ENCODE data around the gene SPAG7. TPM values are rescaled to one million over a fixed set of nuclear protein-coding genes. Genes with fewer than 3 reads are reported as not detected.

Gene SPAG7
- polyA plus RNA-seq, 1 of the 3 experiments (the other 2 are of a cell fraction): 133 TPM

- no peak for DNase-seq
- H3K79me2 ChIP-seq (ENCODE audit: insufficient read depth): no peaks in the 10 kb centered on the region
- TF ChIP-seq ELF1 (IDR thresholded peaks at IDR 0.05): no peak
- TF ChIP-seq, protein P1, sequence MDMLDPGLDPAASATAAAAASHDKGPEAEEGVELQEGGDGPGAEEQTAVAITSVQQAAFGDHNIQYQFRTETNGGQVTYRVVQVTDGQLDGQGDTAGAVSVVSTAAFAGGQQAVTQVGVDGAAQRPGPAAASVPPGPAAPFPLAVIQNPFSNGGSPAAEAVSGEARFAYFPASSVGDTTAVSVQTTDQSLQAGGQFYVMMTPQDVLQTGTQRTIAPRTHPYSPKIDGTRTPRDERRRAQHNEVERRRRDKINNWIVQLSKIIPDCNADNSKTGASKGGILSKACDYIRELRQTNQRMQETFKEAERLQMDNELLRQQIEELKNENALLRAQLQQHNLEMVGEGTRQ (IDR thresholded peaks at IDR 0.05; ENCODE audit: borderline replicate concordance, low read depth, low read length): no peak
- no peak for TF ChIP-seq RAD21 (IDR thresholded peaks at IDR 0.05; ENCODE audit: low read length)
- TF ChIP-seq GABPA (IDR thresholded peaks at IDR 0.05; ENCODE audit: low read depth): no peak
- TF ChIP-seq RXRA (IDR thresholded peaks at IDR 0.05; ENCODE audit: borderline replicate concordance, low read depth): no peak
- TF ChIP-seq NFIC (IDR thresholded peaks at IDR 0.05; ENCODE audit: borderline replicate concordance): no peak
- TF ChIP-seq REST (IDR thresholded peaks at IDR 0.05; ENCODE audit: low read depth, low read length): no peak
- H3F3A ChIP-seq (replicated peaks; ENCODE audit: insufficient read depth): peaks cover 13% of the 10 kb centered on the region
- H4K20me1 ChIP-seq (ENCODE audit: insufficient read depth): no peaks in the 10 kb centered on the region
- H3K4me1 ChIP-seq (ENCODE audit: control insufficient read depth in 1 of 2, insufficient read depth in 2 of 2, low read depth in 1 of 2, low read length in 1 of 2): peaks cover 0 to 12% of the 10 kb centered on the region in 2 experiments; a peak in 3 of 4 replicates
- peaks cover 4 to 10% of the 10 kb centered on the region in 2 experiments for H3K36me3 ChIP-seq (replicated peaks in 1 of 2; ENCODE audit: control insufficient read depth in 1 of 2, insufficient read depth in 2 of 2, low read length in 1 of 2)
- H3K9ac ChIP-seq: no peak overlapping the region
- ChIA-PET POLR2A (no interaction called here), CTCF (no interaction called here)
- H3K4me3 ChIP-seq (ENCODE audit: low read depth in 2 of 2, low read length in 1 of 2): no peak overlapping the region
- no peak overlapping the region for H3K4me2 ChIP-seq
- no peak overlapping the region for H3K27ac ChIP-seq (ENCODE audit: low read depth in 2 of 2, low read length in 1 of 2)
- 66% methylated on average over 3 of the region's 3 CpGs for WGBS (ENCODE audit: low lambda C conversion rate)
- H3K9me3 ChIP-seq: no peaks in the 10 kb centered on the region
- H3K27me3 ChIP-seq (ENCODE audit: insufficient read depth): no peaks in the 10 kb centered on the region
- H2AFZ ChIP-seq (ENCODE audit: low read depth): no peak overlapping the region
- no peaks in the 10 kb centered on the region for H3K9me2 ChIP-seq
Measured at GRCh38 chr17:4958102-4958501, 9.5 kb downstream of the SPAG7 start.

DNA sequence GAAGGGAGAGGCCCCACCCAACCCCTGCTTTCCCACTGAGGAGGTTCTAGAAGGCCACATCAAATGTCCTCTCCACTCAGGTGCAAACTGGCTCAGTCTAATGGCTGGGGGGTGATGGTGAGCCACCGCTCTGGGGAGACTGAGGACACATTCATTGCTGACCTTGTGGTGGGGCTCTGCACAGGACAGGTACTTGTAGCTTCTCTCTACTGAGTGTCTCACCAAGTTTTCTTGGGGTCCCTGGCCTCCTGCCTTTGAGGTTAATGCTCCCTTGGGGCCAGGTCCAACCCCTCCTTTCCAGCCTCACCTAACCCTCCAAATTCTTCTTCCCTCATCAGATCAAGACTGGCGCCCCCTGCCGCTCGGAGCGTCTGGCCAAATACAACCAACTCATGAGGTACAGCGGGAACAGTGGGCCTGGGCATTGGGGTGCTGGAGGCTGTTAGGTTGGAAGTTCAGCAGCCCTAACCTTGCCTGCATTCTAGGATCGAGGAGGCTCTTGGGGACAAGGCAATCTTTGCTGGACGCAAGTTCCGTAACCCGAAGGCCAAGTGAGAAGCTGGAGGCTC lies 11.0 kb downstream of the SPAG7 start:
- Histone ChIP-seq H3K4me1 (ENCODE audit: control insufficient read depth in 1 of 2, insufficient read depth in 2 of 2, low read depth in 1 of 2, low read length in 1 of 2) (peaks cover 8 to 16% of the 10 kb centered on the region in 2 experiments; a peak in 3 of 4 replicates), H4K20me1 (ENCODE audit: insufficient read depth) (no peaks in the 10 kb centered on the region), H3K27ac (ENCODE audit: low read depth in 2 of 2, low read length in 1 of 2) (no peak overlapping the region), H3K9me2 (no peaks in the 10 kb centered on the region), H3K4me2 (no peak overlapping the region), H3K9ac (no peak overlapping the region), H3K27me3 (ENCODE audit: insufficient read depth) (no peaks in the 10 kb centered on the region), H3K36me3 (replicated peaks in 1 of 2; ENCODE audit: control insufficient read depth in 1 of 2, insufficient read depth in 2 of 2, low read length in 1 of 2) (peaks cover 4% of the 10 kb centered on the region in 2 experiments), H3K79me2 (ENCODE audit: insufficient read depth) (peaks cover 12% of the 10 kb centered on the region), H2AFZ (ENCODE audit: low read depth) (no peak overlapping the region), H3K4me3 (ENCODE audit: low read depth in 2 of 2, low read length in 1 of 2) (no peak overlapping the region), H3K9me3 (no peaks in the 10 kb centered on the region), H3F3A (replicated peaks; ENCODE audit: insufficient read depth) (peaks cover 15% of the 10 kb centered on the region)
- no peak for TF ChIP-seq EZH2phosphoT487 (IDR thresholded peaks at IDR 0.05; ENCODE audit: borderline replicate concordance, low read depth)
- TF ChIP-seq FOXJ3 (CRISPR knock-in tag; IDR thresholded peaks at IDR 0.05): no peak
- no peak for TF ChIP-seq MXI1 (IDR thresholded peaks at IDR 0.05; ENCODE audit: low read depth, low read length)
- TF ChIP-seq ELF1 (IDR thresholded peaks at IDR 0.05): no peak
- no peak for TF ChIP-seq NRF1 (IDR thresholded peaks at IDR 0.05; ENCODE audit: low read depth, low read length)
- no peak for TF ChIP-seq CHD2 (IDR thresholded peaks at IDR 0.05; ENCODE audit: low read length, partially characterized antibody)
- TF ChIP-seq, protein P2, sequence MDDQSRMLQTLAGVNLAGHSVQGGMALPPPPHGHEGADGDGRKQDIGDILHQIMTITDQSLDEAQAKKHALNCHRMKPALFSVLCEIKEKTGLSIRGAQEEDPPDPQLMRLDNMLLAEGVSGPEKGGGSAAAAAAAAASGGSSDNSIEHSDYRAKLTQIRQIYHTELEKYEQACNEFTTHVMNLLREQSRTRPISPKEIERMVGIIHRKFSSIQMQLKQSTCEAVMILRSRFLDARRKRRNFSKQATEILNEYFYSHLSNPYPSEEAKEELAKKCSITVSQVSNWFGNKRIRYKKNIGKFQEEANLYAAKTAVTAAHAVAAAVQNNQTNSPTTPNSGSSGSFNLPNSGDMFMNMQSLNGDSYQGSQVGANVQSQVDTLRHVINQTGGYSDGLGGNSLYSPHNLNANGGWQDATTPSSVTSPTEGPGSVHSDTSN (IDR thresholded peaks at IDR 0.05): no peak
- CTCF ChIA-PET: interaction anchor here (1.1 to 2.1 kb wide), 3 partner anchors 10 to 53 kb away, joined by 3 to 7 read pairs (median 3); partner anchors contain the start of genes CAMTA2 and CHRNE
- 92% methylated on average over 9 of the region's 10 CpGs for WGBS (ENCODE audit: low lambda C conversion rate)
- POLR2A ChIA-PET: interaction anchor here (1.3 kb wide), 1 partner anchor 11 kb away, joined by 5 read pairs; the partner anchor contains the start of gene SPAG7
- no peak for DNase-seq

Measured in SK-N-SH (cell line).